Suppressor macrophage (primary cell): ENCODE data around the gene PWWP2B.
A peak's percentile ranks its signal among the peaks of the same experiment; 100 is the strongest.

Experiments
- DNase-seq, 4 experiments: peaks; one replicate each; pipeline ENCODE4 v3.0.0-alpha.2; 2020 to 2022

PWWP2B gene

DNA sequence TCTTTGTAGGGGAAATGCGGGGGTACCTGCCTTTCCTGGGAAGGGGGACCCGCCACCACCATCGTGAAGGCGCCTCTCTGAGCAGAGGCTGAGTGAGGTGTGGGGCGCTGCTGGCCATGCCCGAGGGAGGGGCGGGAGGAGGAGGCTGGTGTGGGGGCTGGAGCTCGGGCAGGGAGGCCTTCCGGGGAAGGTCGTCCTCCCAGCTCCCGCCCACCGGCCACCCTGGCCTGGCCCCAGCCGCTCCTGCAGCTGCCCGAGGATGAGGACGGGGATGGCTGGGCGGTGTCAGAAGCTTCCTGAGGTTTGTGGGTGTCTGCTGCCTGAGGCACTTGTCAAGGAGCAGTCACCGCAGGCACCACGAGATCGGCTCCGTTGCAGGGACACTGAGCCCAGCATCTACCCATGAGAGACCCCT, 11.4 kb downstream of the PWWP2B start:
- peak; percentile 36 to 70 (median 48) for DNase-seq

DNA sequence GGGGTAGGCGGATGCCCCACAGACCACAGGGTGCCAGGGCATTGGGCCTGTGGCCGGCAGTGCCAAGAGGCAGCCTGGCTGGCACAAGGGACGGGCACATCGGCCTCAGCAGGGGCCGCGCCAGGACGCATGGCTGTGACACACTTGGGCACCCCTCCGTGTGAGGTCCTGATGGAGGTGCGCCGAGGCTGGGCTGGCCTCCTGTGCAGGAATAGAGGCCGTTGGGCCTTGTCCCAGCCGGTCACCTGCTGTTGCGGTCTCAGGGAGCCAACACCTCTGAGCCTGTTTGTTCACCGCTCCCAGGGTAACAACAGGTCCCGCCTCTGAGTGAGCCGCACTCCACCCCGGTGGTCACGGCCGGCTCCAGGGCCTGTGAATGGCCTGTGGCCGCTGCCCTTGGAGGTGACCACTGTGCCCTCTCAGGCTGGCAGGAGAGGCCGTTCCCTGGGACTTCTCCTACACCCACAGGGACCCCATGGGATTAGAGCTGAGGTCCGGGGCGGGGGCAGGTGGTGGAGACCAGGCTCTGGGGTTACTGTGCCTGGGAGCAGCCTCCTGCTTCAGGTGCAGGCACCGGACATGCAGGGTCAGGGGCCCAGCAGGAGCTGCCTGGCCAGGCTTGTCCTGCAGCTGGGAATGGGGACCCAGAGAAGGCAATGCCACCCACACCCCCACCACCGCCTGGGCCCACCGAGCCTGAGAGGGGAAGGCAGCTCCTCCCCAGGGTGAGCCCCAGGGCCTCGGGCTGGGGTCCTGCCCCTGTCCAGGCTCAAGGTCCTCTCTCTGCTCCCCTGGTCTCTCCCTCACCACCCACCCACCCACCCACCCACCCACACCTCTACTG, 12.0 kb downstream of the PWWP2B start:
- no peak for DNase-seq

DNA sequence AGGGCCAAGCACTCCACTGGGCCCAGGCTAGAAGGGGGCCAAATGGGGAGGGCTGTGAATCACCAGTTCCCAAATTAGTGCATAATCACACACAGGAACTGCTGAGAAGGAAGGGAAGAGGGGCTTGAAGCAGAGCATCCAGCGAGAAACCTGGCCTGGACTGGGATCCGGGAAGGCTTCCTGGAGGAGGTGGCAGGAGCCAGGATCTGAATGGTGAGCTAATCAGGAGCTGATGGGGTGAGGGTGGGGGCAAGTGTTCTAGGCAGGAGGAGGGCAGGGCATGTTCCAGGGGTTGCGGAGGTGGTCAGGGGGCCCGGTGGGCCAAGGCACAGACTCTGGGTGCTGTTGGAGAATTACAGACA, 12.6 kb downstream of the PWWP2B start:
- DNase-seq: peak in 1 of 4 experiments; percentile 24

DNA sequence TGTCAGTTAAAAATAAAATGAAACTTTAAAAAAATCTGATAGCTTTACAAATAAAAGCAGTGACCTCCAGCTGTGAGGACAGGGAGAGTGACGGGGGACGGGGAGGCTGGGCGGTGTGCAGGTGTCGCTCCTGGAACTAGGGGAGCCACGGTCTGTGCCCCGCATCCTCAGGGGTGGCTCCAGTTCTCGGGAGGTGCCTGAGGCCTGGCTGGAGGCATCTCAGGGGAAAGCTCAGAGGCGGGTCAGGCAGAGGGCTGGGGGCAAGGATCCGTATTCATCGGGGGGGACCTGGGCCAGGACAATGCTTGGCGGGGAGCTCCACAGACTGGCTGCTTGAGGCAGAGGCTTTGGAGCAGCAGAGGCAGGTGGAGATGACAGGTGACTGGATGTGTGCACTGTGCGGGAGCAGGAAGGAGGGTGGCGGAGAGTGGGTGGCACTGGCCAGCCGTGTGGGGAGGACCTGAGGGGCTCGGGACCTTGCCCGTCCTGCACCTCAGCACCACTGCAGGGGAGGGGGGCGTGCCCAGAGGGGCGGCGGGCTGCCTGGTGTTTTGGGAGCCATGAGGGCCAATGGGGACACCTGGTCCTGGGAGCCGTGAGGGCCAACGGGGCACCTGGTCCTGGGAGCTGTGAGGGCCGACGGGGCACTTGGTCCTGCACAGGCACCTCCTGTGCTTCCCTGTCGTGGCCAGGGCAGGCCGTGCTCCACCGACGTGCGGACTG, 13.2 kb downstream of the PWWP2B start:
- no peak for DNase-seq

DNA sequence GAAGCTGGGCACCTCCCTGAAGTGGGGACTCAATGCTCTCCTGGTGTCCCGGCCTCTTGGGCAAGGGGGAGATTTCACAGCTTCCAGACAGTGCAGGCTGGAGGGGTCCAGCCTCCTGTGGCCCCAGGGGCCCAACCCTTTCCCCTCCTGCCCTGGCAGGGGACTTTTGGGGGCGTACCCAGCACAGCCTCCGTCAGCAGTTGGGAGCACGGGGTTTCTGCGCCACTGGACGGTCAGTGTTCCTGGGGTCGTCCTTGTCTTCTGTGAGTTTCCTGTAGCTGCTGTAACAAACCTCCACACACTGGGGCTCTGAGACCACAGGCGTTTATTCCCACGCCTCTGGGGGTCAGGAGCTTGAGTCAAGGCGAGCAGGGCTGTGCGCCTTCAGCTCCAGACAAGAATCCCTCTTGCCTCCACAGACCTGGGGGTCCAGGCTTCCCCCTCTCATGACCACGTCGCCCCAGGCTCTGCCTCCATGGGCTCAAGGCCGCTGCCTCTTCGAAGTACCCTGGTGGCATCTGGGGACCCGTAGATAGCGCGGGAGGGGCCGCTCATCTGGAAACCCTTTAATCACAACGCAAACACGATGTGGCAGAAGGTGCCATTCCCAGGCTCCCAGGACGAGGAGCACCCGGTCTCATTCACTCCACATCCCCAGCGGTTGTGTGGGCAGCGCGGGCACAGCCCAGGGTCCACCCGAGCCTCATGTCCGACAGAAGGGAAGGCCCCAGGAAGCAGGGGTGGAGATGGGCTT, 14.0 kb downstream of the PWWP2B start:
- DNase-seq: no peak

DNA sequence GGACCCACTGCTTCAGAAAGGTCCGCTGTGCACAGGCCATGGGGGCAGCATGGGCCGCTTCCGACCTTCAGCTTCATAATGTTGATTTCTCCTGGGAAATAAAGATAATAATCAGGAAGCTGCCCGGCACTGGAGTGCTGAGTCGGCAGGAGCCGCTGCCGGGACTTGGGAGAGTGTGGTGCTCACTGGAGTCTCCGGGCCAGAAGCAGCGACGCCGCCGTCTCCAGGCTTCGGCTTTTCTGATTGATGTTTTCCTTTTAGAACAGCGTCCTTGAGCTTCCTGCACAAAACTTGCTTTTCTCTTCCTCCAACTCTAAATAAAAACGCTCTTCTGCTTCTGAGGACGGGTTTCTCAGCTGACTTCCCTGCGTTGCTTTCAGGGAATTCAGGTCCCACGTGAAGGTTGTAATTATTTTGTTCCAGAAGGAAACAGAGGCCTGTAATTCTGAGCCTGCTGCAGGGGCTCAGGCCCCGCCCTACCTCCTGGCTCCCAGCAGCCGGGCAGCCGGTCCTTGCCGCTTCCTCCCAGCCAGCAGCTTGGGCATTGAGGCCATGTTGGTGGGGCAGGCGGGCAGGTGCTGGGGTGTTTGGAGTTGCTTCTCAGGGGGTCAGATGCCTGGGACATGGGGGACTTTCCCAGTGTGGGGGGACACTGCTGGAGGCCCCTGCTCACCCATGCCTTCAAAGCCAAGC, 14.7 kb downstream of the PWWP2B start:
- DNase-seq: peak; percentile 43 to 67 (median 48)

DNA sequence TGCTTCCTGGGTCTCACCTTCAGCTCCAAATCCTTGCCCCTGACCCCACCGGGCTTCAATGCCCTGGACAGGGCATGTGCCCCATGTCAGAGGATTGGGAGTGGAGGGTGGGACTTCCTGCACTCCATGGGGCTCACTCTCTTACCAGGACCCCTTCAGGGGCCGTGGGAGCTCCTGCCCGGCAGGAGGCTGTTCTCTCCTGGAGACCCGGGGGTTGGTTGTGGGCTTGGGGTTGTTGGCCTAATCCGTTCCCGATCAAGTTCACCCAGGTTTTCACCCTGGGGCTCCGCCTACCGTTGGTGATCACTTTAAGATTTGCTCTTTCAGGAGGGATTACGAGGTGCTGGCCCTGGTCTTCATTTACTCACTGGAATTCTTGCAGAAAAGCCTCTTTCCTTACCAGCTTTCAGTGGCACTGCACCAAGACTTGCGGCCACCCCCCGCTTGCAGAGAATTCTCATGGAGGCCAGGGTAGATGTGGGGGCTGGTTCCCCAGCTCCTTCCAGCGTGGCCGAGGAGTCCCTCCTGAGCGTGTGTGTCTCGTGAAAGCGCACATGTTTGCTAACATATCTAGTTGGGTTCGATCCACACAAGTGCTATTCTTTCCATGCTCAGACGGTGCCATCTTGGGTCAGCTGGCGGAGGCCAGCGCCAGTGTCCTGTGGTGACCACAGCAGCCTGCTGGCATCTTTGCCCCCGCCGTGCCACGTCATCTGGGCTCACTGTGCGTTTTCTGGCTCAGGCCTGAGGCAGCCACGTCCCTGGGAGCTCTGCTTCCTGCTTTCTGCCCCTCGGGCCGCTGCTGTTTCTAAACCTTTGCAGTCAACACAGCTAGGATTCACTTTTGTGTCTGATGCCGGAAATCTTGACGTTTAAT, 15.6 kb downstream of the PWWP2B start:
- peak; percentile 77 to 86 (median 81) for DNase-seq

DNA sequence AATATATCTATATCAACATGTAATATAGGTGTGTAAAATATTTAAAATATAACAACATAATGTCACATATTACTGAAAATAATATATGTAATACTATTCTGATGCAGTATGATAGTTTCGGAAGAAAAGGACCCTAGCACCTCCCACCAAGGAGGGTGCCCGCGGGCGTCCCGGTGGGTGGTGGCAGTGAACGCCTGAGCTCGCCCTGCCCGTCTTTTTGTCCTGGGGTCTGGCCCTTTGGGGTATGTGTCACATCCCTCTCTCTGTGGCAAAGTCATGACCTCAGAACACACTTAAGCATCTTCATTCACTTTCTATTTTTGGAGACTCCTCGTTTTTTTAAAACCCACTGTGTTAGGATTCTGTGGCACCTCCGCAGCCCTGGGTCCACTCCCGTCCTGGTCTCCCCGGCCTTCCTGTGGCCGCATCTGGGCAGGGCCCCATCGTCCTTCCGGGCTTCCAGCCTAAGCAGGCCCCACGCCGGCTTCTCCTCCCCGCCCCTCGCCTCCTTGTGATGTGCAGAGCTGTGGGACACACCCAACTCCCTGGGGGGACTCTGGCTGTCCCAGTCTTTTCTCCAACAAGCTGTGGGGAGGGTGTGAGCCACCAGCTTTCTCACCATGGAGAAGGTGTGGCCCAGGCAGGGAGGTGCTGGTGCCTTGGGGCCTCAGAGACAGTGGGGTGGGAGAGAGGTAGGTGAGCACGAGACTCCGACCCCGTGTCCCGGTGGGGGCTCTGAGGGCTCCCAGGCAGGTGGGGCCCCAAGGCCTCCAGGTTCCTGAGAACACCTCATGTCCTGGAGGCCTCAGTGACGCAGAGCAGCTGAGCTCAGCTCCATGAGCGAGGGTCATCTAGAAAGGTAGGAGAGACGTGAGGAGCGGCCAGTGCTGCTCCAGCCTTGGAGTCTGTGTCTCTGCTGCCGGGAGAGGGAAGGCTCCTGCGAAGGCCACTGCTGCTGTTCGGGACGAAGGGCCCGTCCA, 16.5 kb downstream of the PWWP2B start:
- no peak for DNase-seq

DNA sequence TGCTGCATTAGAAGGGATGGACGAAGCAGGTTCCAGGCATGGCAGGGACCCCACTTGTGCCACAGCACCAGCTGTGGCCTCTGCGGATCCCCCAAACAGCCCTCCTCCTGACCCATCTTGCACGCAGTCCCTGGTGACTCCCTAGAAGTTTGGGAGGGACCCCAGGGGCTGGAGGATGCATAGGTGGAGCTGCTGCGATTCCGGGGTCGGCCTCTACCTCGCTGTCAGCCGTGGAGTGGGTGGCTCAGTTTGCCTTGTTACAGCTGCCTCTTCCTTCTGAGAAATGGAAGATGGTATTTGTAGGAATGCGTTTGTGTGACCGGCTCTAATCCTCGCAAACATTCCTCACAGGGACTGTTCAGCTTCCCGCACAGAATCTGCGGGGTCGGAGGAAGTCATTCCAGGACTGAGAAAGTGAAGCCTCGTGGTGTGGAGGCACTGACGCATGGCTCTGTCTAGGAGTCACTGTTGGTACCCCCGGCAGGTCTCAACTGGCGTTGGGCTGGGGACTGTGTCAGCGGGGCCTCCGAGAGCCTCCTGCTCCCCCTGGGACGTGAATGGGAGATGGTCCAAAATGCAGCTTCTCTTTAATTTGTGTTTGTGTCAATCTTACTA, 17.5 kb downstream of the PWWP2B start:
- DNase-seq: no peak

DNA sequence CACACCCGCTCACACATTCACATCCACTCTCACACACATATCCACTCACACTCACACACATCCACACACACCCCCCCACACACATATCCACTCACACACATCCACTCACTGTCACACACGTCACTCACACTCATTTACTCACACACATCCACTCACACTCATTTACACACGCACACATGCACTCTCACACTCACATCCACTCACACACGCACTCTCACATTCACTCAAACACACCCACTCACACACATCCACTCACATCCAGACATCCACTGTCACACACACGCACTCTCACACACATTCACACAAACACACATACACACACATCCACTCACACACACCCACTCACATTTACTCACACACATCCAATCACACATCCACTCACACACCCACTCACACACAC, 18.3 kb downstream of the PWWP2B start:
- DNase-seq: no peak

DNA sequence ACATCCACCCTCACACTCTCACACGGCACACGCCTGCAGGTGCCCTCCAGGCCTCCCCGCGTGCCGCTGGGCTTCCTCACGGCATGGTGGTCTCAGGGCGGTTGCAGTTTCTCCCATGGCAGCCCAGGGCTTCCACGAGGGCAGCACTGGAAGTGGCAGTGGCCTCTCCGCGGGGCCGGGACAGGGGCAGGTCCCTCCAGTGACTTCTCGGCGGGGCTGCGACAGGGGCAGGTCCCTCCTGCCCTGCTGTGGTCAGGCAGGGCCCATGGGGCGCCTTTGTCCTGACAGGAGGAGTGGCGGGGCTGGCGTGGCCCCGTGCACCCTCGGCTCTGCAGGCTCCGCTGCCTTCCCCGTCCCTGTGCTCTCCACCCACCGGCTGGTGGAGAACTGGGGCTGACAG, 19.0 kb downstream of the PWWP2B start:
- no peak for DNase-seq

DNA sequence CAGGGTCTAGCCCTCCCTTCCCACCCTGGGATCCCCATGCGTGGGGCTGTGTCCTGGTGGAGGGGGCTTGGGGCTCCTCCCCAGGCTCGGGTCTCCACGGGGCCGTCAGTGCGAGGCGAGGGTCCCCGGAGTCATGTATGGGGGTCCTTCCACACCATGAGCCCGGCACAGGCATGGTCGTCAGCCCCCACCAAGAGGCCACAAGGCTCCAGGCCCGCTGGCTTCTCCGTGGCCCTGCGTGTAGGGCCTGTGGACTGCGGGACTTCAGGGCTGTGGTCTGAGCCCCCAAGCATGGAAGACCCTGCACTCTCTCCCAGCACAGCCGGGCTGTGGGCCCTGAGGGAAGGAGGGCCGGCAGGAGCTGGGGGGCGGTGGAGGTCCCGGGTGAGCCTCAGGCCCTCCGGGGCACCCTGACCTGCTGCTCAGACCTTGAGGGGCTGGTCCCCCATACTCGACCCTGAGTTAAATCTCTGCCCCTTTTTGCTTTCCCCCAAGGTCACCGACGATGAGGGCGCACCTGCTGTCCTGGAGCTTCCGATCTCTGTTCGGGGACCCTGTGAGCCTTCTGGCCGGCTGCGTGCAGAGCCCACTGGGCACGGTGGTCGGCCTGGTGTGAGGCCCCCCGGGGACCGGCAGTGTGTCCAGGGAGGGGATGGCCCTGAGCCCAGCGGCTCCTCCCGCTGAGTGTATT, 19.7 kb downstream of the PWWP2B start:
- no peak for DNase-seq

DNA sequence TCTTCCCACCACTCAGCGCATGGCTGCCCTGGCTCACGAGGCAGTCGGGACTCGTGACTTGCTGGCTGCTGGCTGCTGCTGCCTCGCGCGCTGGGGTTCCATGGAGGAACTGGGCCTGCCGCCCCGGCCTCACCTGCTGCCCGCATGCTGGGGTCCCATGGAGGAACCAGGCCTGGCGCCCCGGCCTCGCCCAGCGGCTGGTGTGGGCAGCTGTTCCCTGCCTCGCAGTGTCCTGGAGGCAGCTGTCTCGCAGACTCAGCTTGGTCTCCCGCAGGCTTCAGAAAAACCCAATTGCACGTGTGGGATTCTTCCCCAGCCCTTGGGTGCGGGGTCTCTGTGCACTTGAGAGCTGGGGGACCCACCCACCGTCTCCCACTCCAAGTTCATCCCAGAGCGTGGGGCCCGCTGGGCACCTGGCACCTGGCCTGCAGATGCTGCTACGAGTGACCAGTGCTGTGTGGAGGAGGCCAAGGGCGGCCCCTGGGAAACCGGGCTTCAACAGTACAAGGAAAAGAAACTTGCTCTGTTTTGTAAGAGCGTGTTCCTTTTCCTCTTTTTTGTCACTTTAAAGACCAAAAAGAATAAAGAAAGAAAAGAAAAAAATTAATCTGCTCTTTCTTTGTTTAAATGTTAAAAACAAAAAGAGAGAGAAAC, 20.4 kb downstream of the PWWP2B start:
- peak in 2 of 4 experiments; percentile 48 to 54 for DNase-seq

DNA sequence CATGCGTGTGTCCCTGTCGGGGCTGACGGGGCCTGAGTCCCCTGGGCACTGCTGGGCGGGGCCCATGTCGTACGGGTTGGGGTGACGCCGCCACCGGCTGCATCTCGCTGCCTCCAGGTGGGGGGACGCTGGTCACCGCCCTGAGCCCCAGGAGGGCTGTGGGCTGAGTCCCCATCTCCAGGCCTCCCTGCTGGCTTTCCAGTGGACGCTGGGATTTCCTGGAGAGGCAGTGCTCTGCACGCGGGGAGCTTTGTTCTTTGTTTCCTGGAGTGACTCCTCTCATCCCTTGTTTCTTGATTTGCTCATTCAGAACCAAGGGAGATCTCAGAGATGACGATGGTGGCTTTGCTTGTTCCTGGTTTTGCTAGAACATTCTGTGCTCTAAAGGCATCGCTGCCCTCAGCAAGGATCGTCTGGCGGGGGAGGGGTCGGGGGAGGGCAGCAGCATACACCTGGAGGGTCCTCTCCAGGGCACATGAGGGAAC, 21.0 kb downstream of the PWWP2B start:
- DNase-seq: peak in 2 of 4 experiments; percentile 33 to 44

DNA sequence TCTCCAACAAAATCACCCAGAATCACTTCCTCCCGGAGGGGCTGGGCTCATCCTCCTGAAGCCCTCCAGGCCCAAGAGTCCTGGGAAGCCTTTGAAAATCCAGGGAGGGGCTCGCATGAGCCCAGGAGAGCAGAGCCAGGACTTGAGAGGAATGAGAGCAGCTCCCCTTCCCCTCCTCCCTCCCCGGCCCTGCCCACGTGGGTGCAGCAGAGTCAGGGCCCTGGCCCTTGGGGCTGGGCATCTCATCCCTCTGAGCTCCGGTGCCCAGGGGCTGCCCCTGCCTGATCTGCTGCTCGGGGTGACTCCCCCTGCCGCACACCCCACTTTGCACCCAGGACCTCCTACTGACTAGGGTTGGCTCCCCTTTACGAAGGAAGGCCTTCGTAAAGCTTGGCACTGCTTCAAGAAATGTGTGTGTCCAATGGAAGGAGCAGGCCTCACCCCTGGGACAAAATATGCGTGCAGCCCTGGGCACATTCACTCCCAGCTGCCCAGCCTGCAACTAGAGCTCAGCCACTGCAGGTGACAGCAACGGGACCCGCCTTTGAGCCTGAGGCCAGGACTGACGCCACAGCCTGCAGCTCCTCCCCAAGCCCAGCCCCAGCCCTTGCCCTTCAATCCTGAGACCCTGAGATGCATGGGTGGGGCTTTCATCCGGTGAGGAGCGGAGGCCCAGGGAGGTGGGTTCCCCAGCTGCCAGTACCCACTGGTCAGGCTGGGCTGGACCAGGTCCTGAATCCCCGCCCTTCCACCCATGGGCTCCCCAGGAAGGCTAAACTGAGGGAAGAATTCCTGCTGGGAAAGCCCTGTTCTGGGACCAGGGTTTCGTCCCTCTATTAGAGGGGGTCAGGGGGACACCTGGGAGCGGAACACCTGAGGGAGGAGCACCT, 21.8 kb downstream of the PWWP2B start:
- DNase-seq: peak in 1 of 4 experiments; percentile 46

DNA sequence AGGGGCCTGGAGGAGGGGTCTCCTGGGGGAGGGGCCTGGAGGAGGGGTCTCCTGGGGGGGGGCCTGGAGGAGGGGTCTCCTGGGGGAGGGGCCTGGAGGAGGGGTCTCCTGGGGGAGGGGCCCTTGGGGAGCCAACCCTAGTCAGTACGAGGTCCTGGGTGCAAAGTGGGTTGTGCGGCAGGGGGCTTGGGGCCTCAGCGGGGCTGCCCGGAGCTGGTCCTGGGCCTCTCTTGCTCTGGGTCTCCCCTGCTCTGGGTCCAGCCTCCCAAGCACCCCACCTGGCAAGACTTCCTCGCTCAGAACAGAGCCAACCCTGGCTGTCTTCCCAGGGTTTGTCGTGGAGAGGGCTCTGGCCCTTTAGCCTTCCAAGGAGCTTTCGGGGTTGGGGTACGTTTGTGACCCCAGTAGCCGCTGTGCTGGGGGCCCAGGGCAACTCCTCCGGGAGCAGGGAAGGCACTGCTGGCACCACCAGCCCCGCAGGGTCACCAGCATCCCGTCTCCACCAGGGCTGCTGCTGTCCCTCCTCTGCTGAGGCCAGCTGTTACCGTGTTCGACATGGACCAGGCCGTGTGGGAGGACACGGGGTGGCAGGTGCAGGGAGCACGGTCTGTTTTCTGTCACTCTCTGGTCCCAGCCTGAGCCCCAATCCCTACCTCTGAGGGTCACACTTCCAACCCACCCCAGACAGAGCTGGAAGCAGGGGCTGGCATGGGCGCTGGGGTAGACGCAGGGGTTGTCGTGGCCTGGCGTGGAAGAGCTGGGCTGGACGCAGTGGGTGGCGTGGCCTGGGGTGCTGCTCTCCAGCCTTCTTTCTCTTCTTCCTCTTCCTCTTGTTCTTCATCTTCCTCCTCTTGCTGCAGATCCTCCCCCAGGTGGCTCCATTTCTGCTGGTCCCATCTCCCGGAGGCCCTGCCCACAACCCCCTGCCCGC, 22.8 kb downstream of the PWWP2B start:
- peak in 2 of 4 experiments; percentile 40 to 53 for DNase-seq
